Measurements from ENCODE around the gene SH3BP5L. TPM values are rescaled to one million over a fixed set of nuclear protein-coding genes. Genes with fewer than 3 reads are reported as not detected.

The SH3BP5L gene
- total and polyA plus RNA-seq, 8 donors: 6.1 to 15.8 (median 8.7) TPM

DNA sequence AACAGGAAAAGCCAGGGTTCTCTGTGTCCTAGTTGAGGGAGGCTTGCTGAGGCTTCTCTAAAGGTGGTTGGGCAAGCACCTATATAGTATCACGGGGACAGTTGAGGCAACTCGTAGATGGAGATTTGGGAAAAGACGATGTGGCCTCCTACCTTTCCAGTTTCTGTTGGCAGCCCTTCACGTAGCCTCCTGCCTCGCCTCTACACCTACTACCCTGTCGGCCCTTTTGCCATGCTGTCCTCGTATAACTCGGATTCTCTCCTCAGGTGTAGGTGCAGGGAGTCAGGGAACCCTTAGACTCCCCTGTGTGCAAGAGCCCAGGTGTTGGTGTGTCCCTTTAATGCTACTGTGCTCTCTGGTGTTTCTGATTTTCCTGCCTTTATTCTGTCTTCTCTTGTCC, 22.9 kb upstream of the SH3BP5L start:
- no peaks in the 10 kb centered on the region for H3K4me1 ChIP-seq
- ATAC-seq (no peak), FAIRE-seq (no peak), DNase-seq (peak in 1 of 6 donors; percentile 9)
- no peaks in the 10 kb centered on the region for H3K9me3 ChIP-seq
- H3K36me3 ChIP-seq: peaks cover 3 to 42% (median 20%) of the 10 kb centered on the region in 3 donors
- no peak overlapping the region for H3K27ac ChIP-seq
- no peak for TF ChIP-seq CTCF (IDR thresholded peaks at IDR 0.05)
- 90 to 94% methylated on average over 8 of the region's 8 CpGs for WGBS, 2 donors
- no peaks in the 10 kb centered on the region for H3K27me3 ChIP-seq
- intact Hi-C loops (cut with DNase I): no loop called here
- H3K4me3 ChIP-seq: no peak overlapping the region

GRCh38 chr1:248847956-248848561, 22.3 kb upstream of the SH3BP5L start:
- ATAC-seq (no peak), FAIRE-seq (no peak), DNase-seq (peak in 1 of 6 donors; percentile 11)
- H3K27ac ChIP-seq: no peak overlapping the region
- TF ChIP-seq CTCF (IDR thresholded peaks at IDR 0.05): no peak
- H3K36me3 ChIP-seq: peaks cover 3 to 42% (median 20%) of the 10 kb centered on the region in 3 donors
- intact Hi-C loops (cut with DNase I): no loop called here
- no peak overlapping the region for H3K4me3 ChIP-seq
- 96% methylated on average over 72 of the region's 72 CpGs for WGBS, 2 donors
- H3K4me1 ChIP-seq: no peaks in the 10 kb centered on the region
- no peaks in the 10 kb centered on the region for H3K9me3 ChIP-seq
- no peaks in the 10 kb centered on the region for H3K27me3 ChIP-seq

- Histone ChIP-seq H3K4me3 (no peak overlapping the region), H3K4me1 (no peaks in the 10 kb centered on the region), H3K27ac (no peak overlapping the region), H3K9me3 (no peaks in the 10 kb centered on the region), H3K27me3 (no peaks in the 10 kb centered on the region), H3K36me3 (peaks cover 3 to 42% (median 20%) of the 10 kb centered on the region in 3 donors)
- WGBS, 2 donors: 95 to 96% methylated on average over 71 to 76 of the region's 76 CpGs
- DNase-seq: no peak
- intact Hi-C loops (cut with DNase I): no loop called here
- FAIRE-seq: no peak
- no peak for ATAC-seq
- no peak for TF ChIP-seq CTCF (IDR thresholded peaks at IDR 0.05)
These were observed 21.7 kb upstream of the SH3BP5L start for GRCh38 chr1:248847181-248847955.

DNA sequence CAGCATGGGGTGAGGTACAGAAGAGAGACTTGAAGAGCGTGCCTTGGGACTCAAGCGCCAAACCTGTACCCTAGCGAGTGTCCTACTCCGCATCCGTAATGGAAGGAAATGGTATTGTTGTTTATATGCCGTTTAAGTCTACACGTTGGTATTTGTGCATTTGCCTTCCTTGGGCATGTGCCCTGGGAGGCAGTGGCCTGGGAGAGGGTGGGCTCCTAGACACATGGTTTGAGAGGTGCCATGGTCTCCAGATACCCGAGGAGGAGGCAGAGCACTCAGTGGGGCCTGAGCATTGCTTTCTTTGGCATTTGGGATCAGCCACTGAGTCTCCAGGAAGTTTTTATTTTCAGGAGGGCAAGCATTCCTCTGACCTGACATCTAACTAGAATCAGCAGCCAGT, 18.8 kb upstream of the SH3BP5L start:
- no peak overlapping the region for H3K27ac ChIP-seq
- H3K27me3 ChIP-seq: no peaks in the 10 kb centered on the region
- FAIRE-seq: no peak
- 85 to 91% methylated on average over 8 of the region's 8 CpGs for WGBS, 2 donors
- ATAC-seq: no peak
- intact Hi-C loops (cut with DNase I): no loop called here
- peaks cover 3 to 42% (median 20%) of the 10 kb centered on the region in 3 donors for H3K36me3 ChIP-seq
- DNase-seq: peak in 1 of 6 donors; percentile 4
- H3K4me1 ChIP-seq: peaks cover 0 to 9% (median 1%) of the 10 kb centered on the region in 3 donors
- H3K9me3 ChIP-seq: no peaks in the 10 kb centered on the region
- TF ChIP-seq CTCF (IDR thresholded peaks at IDR 0.05): no peak
- no peak overlapping the region for H3K4me3 ChIP-seq

DNA sequence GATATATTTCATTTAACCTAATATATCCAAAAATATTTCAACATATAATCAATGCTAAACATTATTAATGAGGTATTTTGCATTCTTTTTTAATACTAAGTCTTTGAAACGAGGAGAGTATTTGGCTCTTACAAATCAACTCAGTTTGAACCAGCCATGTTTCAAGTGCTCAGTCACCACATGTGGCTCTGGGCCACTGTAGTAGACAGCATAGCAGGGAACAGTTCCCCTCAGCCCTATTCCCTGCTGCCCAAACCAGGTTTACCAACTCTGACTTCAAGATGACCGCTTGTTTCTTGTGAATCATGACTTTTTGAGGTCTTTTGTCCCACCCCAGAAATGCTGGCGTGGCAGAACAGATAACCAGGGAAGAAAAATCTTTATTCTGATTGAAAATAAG, 18.0 kb upstream of the SH3BP5L start:
- FAIRE-seq: no peak

More for the DNA sequence above, 18.0 kb upstream of the SH3BP5L start:
- DNase-seq (no peak), ATAC-seq (no peak)
- H3K27ac ChIP-seq: no peak overlapping the region
- intact Hi-C loops (cut with DNase I): no loop called here
- TF ChIP-seq CTCF (IDR thresholded peaks at IDR 0.05): no peak
- H3K9me3 ChIP-seq: no peaks in the 10 kb centered on the region
- 76 to 80% methylated on average over 3 of the region's 3 CpGs for WGBS, 2 donors
- H3K4me3 ChIP-seq: no peak overlapping the region
- peaks cover 3 to 40% (median 20%) of the 10 kb centered on the region in 3 donors for H3K36me3 ChIP-seq
- peaks cover 0 to 14% (median 5%) of the 10 kb centered on the region in 3 donors for H3K4me1 ChIP-seq
- H3K27me3 ChIP-seq: no peaks in the 10 kb centered on the region
